ENCODE data around the gene ITGB1. TPM values are rescaled to one million over a fixed set of nuclear protein-coding genes. Genes with fewer than 3 reads are reported as not detected.

The ITGB1 gene
- total RNA-seq, 1 experiment from 2014 or later: 169 TPM

- no peak for DNase-seq (ENCODE audit: low spot score)
Observed at GRCh38 chr10:32889631-32890212, 68.3 kb downstream of the ITGB1 start.

- DNase-seq (ENCODE audit: low spot score): no peak
Observed at GRCh38 chr10:32888161-32888927, 69.7 kb downstream of the ITGB1 start.

- DNase-seq (ENCODE audit: low spot score): no peak
Observed at GRCh38 chr10:32887481-32887880, 70.5 kb downstream of the ITGB1 start.

- peak; percentile 73 for DNase-seq (ENCODE audit: low spot score)
Observed at GRCh38 chr10:32882076-32882475, 76.0 kb downstream of the ITGB1 start.

- DNase-seq (ENCODE audit: low spot score): no peak
Observed at GRCh38 chr10:32878646-32879045, 79.4 kb downstream of the ITGB1 start.

- DNase-seq (ENCODE audit: low spot score): no peak
Observed at GRCh38 chr10:32877915-32878314, 80.1 kb downstream of the ITGB1 start.

DNA sequence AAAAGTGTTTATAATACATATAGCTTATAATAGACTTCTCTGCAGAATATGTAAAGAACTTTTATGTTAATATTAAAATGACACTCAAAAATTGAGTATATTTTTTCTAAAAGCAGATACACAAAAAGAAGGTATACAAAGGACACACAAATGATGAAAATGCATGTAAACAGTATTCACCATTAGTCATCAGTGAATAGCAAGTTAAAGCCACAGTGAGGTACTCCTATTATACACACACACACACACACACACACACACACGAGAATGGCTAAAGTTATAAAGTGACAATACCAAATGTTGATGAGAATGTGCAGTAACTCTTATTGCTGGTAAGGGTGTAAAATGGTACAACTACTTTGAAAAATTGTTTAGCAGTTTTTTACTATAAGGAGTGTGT, 92.9 kb downstream of the ITGB1 start:
- DNase-seq (ENCODE audit: low spot score): no peak

- DNase-seq (ENCODE audit: low spot score): no peak
Observed at GRCh38 chr10:32854435-32854834, 103.6 kb downstream of the ITGB1 start.

- no peak for DNase-seq (ENCODE audit: low spot score)
Observed at GRCh38 chr10:32851301-32851700, 106.7 kb downstream of the ITGB1 start.
